Stomach (tissue), 4 donors: ENCODE data around the gene PHF21B.

ENCODE experiments used
- EP300 ChIP-seq: sonication (generic); formaldehyde crosslinking; IDR thresholded peaks from one replicate; pipeline ENCODE4 v1.6.1; 2017; ENCODE audit warnings: antibody characterized with exemption
- POLR2A ChIP-seq, 4 donors: fragments of 450-650 bp; IDR thresholded peaks; one replicate each; pipeline ENCODE4 v1.6.1; 2016; ENCODE audit warnings: antibody characterized with exemption in 4 of 4, control low read depth in 2 of 4, mild to moderate bottlenecking in 1 of 4, moderate library complexity in 1 of 4
- TF ChIP-seq, protein P1 (sequence below), 7 experiments: fragments of 450-650 bp in 4 of 7; fragments of 200-600 bp in 3 of 7; sonication (generic) in 3 of 7; IDR thresholded peaks; one replicate each; pipeline ENCODE4 v1.5.1; 2016 to 2019; ENCODE audit warnings: antibody characterized with exemption in 7 of 7, control low read depth in 2 of 7, mild to moderate bottlenecking in 1 of 7

GRCh38 chr22:44845191-44845590 lies 164.6 kb downstream of the PHF21B start:
- TF ChIP-seq, protein P1, sequence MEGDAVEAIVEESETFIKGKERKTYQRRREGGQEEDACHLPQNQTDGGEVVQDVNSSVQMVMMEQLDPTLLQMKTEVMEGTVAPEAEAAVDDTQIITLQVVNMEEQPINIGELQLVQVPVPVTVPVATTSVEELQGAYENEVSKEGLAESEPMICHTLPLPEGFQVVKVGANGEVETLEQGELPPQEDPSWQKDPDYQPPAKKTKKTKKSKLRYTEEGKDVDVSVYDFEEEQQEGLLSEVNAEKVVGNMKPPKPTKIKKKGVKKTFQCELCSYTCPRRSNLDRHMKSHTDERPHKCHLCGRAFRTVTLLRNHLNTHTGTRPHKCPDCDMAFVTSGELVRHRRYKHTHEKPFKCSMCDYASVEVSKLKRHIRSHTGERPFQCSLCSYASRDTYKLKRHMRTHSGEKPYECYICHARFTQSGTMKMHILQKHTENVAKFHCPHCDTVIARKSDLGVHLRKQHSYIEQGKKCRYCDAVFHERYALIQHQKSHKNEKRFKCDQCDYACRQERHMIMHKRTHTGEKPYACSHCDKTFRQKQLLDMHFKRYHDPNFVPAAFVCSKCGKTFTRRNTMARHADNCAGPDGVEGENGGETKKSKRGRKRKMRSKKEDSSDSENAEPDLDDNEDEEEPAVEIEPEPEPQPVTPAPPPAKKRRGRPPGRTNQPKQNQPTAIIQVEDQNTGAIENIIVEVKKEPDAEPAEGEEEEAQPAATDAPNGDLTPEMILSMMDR (IDR thresholded peaks at IDR 0.05), result no peak
- TF ChIP-seq POLR2A (IDR thresholded peaks at IDR 0.05), result no peak
- TF ChIP-seq EP300, result no peak
